ENCODE data around the gene ME2. TPM values are rescaled to one million over a fixed set of nuclear protein-coding genes. Genes with fewer than 3 reads are reported as not detected.

ME2 gene
- total and polyA plus RNA-seq, 11 donors = 24.5 to 91.3 (median 71.1) TPM

GRCh38 chr18:50928551-50928950 is 49.6 kb downstream of the ME2 start:
- H3K27ac ChIP-seq = no peak overlapping the region
- no peak overlapping the region for H3K4me3 ChIP-seq
- no peak for DNase-seq
- no peaks in the 10 kb centered on the region for H3K27me3 ChIP-seq
- peaks cover 0 to 15% (median 0%) of the 10 kb centered on the region in 12 donors for H3K9me3 ChIP-seq
- intact Hi-C loops (cut with DNase I) = no loop called here
- ATAC-seq = no peak
- peaks cover 0 to 79% (median 71%) of the 10 kb centered on the region in 9 donors for H3K36me3 ChIP-seq
- WGBS, 4 donors = 83 to 89% (median 86%) methylated on average over 2 of the region's 2 CpGs
- no peaks in the 10 kb centered on the region for H3K4me1 ChIP-seq
- TF ChIP-seq CTCF (IDR thresholded peaks at IDR 0.05) (no peak), POLR2A (IDR thresholded peaks at IDR 0.05) (no peak)

- ATAC-seq = no peak
- WGBS, 4 donors = 64 to 74% (median 68%) methylated on average over 5 of the region's 5 CpGs
- H3K9me3 ChIP-seq = no peaks in the 10 kb centered on the region
These were observed 54.8 kb downstream of the ME2 start for GRCh38 chr18:50933684-50934083.

DNA sequence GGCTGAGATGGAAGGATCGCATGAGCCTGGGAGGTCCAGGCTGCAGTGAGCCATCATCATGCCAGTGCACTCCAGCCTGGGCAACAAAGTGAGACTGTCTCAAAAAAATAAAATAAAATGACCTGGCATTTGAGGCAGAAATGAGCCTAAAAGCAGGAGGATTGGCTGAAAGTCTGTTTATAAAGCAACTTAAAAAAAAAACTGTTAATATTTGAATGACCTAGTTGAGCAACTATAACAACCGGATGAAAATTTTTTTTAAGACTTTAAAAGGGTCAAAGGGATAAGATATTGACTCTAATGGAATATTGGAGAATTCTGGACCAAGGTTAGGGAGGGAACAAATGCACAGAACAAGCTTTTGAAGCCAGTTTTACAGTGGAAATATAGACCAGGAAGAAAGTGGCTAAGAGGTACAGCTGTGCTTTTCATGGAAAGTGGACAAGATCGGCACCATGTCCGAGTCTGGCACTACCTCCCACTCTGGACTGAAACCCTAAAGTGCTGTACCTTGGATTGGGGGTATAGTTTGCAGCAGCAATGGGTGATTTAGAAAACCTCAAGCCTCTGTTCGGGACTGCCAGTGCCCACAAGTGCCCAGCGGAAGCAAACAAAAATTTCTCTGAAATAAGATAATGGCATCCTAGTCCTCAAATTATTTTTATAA is 55.8 kb downstream of the ME2 start:
- DNase-seq = no peak
- intact Hi-C loops (cut with DNase I) = no loop called here
- no peak overlapping the region for H3K4me3 ChIP-seq
- ATAC-seq = no peak
- TF ChIP-seq POLR2A (IDR thresholded peaks at IDR 0.05) (no peak), CTCF (IDR thresholded peaks at IDR 0.05) (no peak)
- no peaks in the 10 kb centered on the region for H3K4me1 ChIP-seq
- 95 to 98% (median 97%) methylated on average over 6 of the region's 6 CpGs for WGBS, 4 donors
- no peaks in the 10 kb centered on the region for H3K9me3 ChIP-seq
- H3K27ac ChIP-seq = no peak overlapping the region
- no peaks in the 10 kb centered on the region for H3K27me3 ChIP-seq
- H3K36me3 ChIP-seq = peaks cover 0 to 40% (median 16%) of the 10 kb centered on the region in 9 donors

More at GRCh38 chr18:50933684-50934083, 54.8 kb downstream of the ME2 start:
- Histone ChIP-seq H3K4me1 (no peaks in the 10 kb centered on the region), H3K4me3 (no peak overlapping the region), H3K27me3 (no peaks in the 10 kb centered on the region), H3K27ac (no peak overlapping the region), H3K36me3 (peaks cover 0 to 45% (median 26%) of the 10 kb centered on the region in 9 donors)
- DNase-seq = no peak
- intact Hi-C loops (cut with DNase I) = no loop called here
- no peak for TF ChIP-seq CTCF (IDR thresholded peaks at IDR 0.05)
- TF ChIP-seq POLR2A (IDR thresholded peaks at IDR 0.05) = no peak

DNA sequence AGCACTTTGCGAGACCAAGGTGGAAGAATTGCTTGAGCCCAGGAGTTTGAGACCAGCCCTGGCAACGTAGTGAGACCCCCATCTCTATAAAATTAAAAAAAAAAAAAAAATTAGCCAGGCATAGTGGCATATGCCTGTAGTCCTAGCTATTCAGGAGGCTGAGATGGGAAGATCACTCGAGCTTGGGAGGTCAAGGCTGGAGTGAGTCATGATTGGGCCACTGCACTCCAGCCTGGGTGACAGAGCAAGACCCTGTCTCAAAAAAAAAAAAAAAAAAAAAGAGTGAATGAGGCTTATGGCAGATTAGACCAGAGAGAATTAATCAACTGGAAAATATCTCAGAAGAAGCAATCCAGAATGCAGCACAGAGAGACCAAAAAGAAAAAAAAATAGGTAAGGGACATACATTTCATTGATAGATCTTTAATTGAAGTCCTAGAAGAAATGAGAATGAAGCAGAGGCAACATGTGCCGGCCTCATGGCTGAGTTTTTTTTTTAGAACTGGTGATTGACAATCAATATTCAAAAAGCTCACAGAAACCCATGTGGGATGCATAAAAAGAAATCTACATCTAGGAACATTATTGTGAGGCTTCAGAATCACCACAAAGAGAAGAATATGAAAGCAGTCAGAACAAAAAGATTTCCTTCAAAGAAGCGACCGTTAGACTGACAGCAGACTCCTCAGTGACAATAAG is 56.7 kb downstream of the ME2 start:
- ATAC-seq = no peak
- Histone ChIP-seq H3K36me3 (peaks cover 0 to 42% (median 14%) of the 10 kb centered on the region in 9 donors), H3K27ac (no peak overlapping the region), H3K4me3 (no peak overlapping the region), H3K4me1 (no peaks in the 10 kb centered on the region), H3K9me3 (no peaks in the 10 kb centered on the region), H3K27me3 (no peaks in the 10 kb centered on the region)
- intact Hi-C loops (cut with DNase I) = no loop called here
- TF ChIP-seq CTCF (IDR thresholded peaks at IDR 0.05) (no peak), POLR2A (IDR thresholded peaks at IDR 0.05) (no peak)
- DNase-seq = no peak
- WGBS, 4 donors = 95 to 98% (median 96%) methylated on average over 6 of the region's 6 CpGs
